H1 (cell line): ENCODE data around the gene NSFL1C. TPM values are rescaled to one million over a fixed set of nuclear protein-coding genes. Genes with fewer than 3 reads are reported as not detected.

Experiments used
- CHD7 ChIP-seq: fragments of 300-600 bp; sonication (generic); IDR thresholded peaks from 2 replicates; pipeline ENCODE4 v1.7.1; 2012; ENCODE audit warnings: low read length, moderate library complexity, mild to moderate bottlenecking, inconsistent platforms; ENCODE audit not compliant: insufficient replicate concordance
- TBP ChIP-seq: IDR thresholded peaks from 2 replicates; pipeline ENCODE4 v1.6.1; 2011; ENCODE audit warnings: low read depth, low read length, improper control_type of control experiment
- polyA plus RNA-seq, 7 experiments: library from polyadenylated mRNA; depleted of rRNA in 3 of 7; stranded (reverse) in 5 of 7; unstranded in 2 of 7; fragments of >200 nt in 5 of 7; fragments of 200-250 nt in 2 of 7; gene quantifications; 1 replicate in 5 of 7; 2 replicates in 1 of 7; 4 replicates in 1 of 7; pipeline versions ENCODE4 v1.2.1 to v1.2.3, GENCODE V29; 2011 to 2013; ENCODE audit warnings: missing spikeins in 2 of 7, mixed read lengths in 2 of 7
- total RNA-seq: library from RNA; stranded (reverse); fragmentation: NEBNext Ultra II Directional; extraction: Animal tissue kit (Norgen Biotek cat#: 25700); gene quantifications from 2 replicates; pipeline ENCODE4 v1.2.1, GENCODE V29; 2021

Gene NSFL1C
- total and polyA plus RNA-seq, 2 of the 8 experiments (the other 6 are each of a cell fraction or from before 2014, with no cell fraction given) = 21.6 to 98.0 TPM

- TF ChIP-seq CHD7 (no peak), TBP (no peak)
Observed at GRCh38 chr20:1417790-1418189, 48.9 kb downstream of the NSFL1C start (continued).
